GM23338 (cell line): ENCODE measurements around the gene DYNLRB1. TPM values are rescaled to one million over a fixed set of nuclear protein-coding genes. Genes with fewer than 3 reads are reported as not detected.

Source experiments
- ATAC-seq: fragments of 200-7000 bp; cut with Tn5 transposase; 3 replicates; pipeline ENCODE4 v1.9.1; 2020
- DNase-seq: peaks from one replicate; pipeline ENCODE4 v3.0.0-alpha.2; 2015; ENCODE audit warnings: low spot score
- H2AFZ ChIP-seq: fragments of 200-600 bp; sonication (generic); 2 replicates; pipeline ENCODE4 v1.8.0; 2016; ENCODE audit warnings: antibody characterized with exemption, mild to moderate bottlenecking, moderate library complexity
- H3F3A ChIP-seq: fragments of 200-600 bp; sonication (generic); replicated peaks from 2 replicates; pipeline ENCODE4 v1.8.0; 2017; ENCODE audit warnings: antibody characterized with exemption, mixed run types, low read depth
- H3K27ac ChIP-seq: fragments of 200-600 bp; sonication (generic); 2 replicates; pipeline ENCODE4 v1.6.1; 2016; ENCODE audit warnings: low read depth
- H3K27me3 ChIP-seq: fragments of 200-600 bp; sonication (generic); 2 replicates; pipeline ENCODE4 v1.8.0; 2016; ENCODE audit warnings: mild to moderate bottlenecking, mixed run types, moderate library complexity; ENCODE audit not compliant: insufficient read depth
- H3K36me3 ChIP-seq: fragments of 200-600 bp; sonication (generic); 2 replicates; pipeline ENCODE4 v1.8.0; 2016; ENCODE audit warnings: mild to moderate bottlenecking; ENCODE audit not compliant: insufficient read depth
- H3K4me1 ChIP-seq: fragments of 200-600 bp; sonication (generic); 2 replicates; pipeline ENCODE4 v1.8.0; 2016; ENCODE audit warnings: mild to moderate bottlenecking, moderate library complexity; ENCODE audit not compliant: insufficient read depth
- H3K4me2 ChIP-seq: fragments of 200-600 bp; sonication (generic); 2 replicates; pipeline ENCODE4 v1.7.1; 2017; ENCODE audit warnings: mixed run types
- H3K4me3 ChIP-seq: fragments of 200-600 bp; sonication (generic); 2 replicates; pipeline ENCODE4 v1.6.1; 2016; ENCODE audit warnings: mixed run types
- H3K79me2 ChIP-seq: fragments of 200-600 bp; sonication (generic); replicated peaks from 2 replicates; pipeline ENCODE4 v1.8.0; 2017; ENCODE audit warnings: mild to moderate bottlenecking; ENCODE audit not compliant: insufficient read depth
- H3K9me2 ChIP-seq: fragments of 200-600 bp; sonication (generic); 2 replicates; pipeline ENCODE4 v1.8.0; 2017; ENCODE audit not compliant: insufficient read depth
- H4K20me1 ChIP-seq: fragments of 200-600 bp; sonication (generic); replicated peaks from 2 replicates; pipeline ENCODE4 v1.8.0; 2017; ENCODE audit warnings: mild to moderate bottlenecking; ENCODE audit not compliant: insufficient read depth
- H3K27ac Mint-ChIP-seq: 2 replicates; pipeline ENCODE4 v1.8.0; 2020; ENCODE audit warnings: inconsistent platforms, mild to moderate bottlenecking, moderate library complexity, mixed read lengths
- H3K27me3 Mint-ChIP-seq: 3 replicates; pipeline ENCODE4 v1.8.0; 2022; ENCODE audit warnings: low read depth, mild to moderate bottlenecking, moderate library complexity, mixed read lengths, inconsistent platforms; ENCODE audit not compliant: insufficient read depth, poor library complexity
- H3K36me3 Mint-ChIP-seq: 3 replicates; pipeline ENCODE4 v1.8.0; 2021; ENCODE audit warnings: low read depth, mild to moderate bottlenecking, inconsistent platforms, moderate library complexity, mixed read lengths
- H3K4me1 Mint-ChIP-seq: 3 replicates; pipeline ENCODE4 v1.8.0; 2020; ENCODE audit warnings: mild to moderate bottlenecking, inconsistent platforms, mixed read lengths
- H3K4me3 Mint-ChIP-seq: 3 replicates; pipeline ENCODE4 v1.8.0; 2021; ENCODE audit warnings: moderate library complexity, mild to moderate bottlenecking, inconsistent platforms, mixed read lengths
- H3K9me3 Mint-ChIP-seq: 3 replicates; pipeline ENCODE4 v1.8.0; 2020; ENCODE audit warnings: moderate library complexity, mild to moderate bottlenecking, inconsistent platforms, mixed read lengths
- CREB1 ChIP-seq: fragments of 250-450 bp; sonication (Bioruptor Pico); IDR thresholded peaks from 2 replicates; pipeline ENCODE4 v1.5.0; 2020; ENCODE audit warnings: low read depth, mild to moderate bottlenecking, moderate library complexity
- JUNB ChIP-seq: IDR thresholded peaks from one replicate; pipeline ENCODE4 v1.6.1; 2016; ENCODE audit warnings: antibody characterized with exemption; ENCODE audit not compliant: unreplicated experiment
- POLR2AphosphoS5 ChIP-seq: IDR thresholded peaks from 2 replicates; pipeline ENCODE4 v1.6.1; 2016; ENCODE audit warnings: antibody characterized with exemption, low read depth
- STAT1 ChIP-seq: IDR thresholded peaks from one replicate; pipeline ENCODE4 v1.6.1; 2016; ENCODE audit warnings: antibody characterized with exemption; ENCODE audit not compliant: unreplicated experiment
- ZNF114 ChIP-seq: fragments of 250-450 bp; sonication (Bioruptor Pico); IDR thresholded peaks from 2 replicates; pipeline ENCODE4 v1.5.0; 2020; ENCODE audit warnings: mild to moderate bottlenecking, moderate library complexity
- ZNF331 ChIP-seq: fragments of 250-450 bp; sonication (Bioruptor Pico); IDR thresholded peaks from 2 replicates; pipeline ENCODE4 v1.5.0; 2020; ENCODE audit warnings: low read depth, mild to moderate bottlenecking, moderate library complexity
- long read RNA-seq: library from polyadenylated mRNA; unstranded; transcript quantifications from one replicate; pipeline ENCODE4 v2.0.0, GENCODE V29; 2020; ENCODE audit not compliant: unreplicated experiment
- polyA plus RNA-seq: library from polyadenylated mRNA; unstranded; fragments of >200 nt; fragmentation: Nextera tagmentation; extraction: Ambion mirVana; gene quantifications from 2 replicates; pipeline ENCODE4 v1.2.1, GENCODE V29; 2016
- total RNA-seq: library from RNA; depleted of rRNA; stranded (reverse); fragments of >200 nt; shearing (Covaris generic); gene quantifications from 2 replicates; pipeline ENCODE4 v1.2.3, GENCODE V29; 2014; rRNA removed
- TF ChIP-seq, protein P1 (sequence below): IDR thresholded peaks from one replicate; pipeline ENCODE4 v1.6.1; 2018; ENCODE audit warnings: antibody characterized with exemption; ENCODE audit not compliant: unreplicated experiment
- TF ChIP-seq, protein P2 (sequence below): IDR thresholded peaks from 2 replicates; pipeline ENCODE4 v1.6.1; 2016; ENCODE audit warnings: antibody characterized with exemption

Gene DYNLRB1
- total RNA-seq = 102 and 107 TPM in 2 replicates
- polyA plus RNA-seq = 376 and 393 TPM in 2 replicates
- long read RNA-seq, transcript DYNLRB1-202 (4 exons, 675 nt) = major isoform, 40 of 53 reads
- long read RNA-seq, partial matches to known transcripts = 8 of 53 reads
- long read RNA-seq, other reads (novel, unspliced or antisense) = 5 of 53 reads

DNA sequence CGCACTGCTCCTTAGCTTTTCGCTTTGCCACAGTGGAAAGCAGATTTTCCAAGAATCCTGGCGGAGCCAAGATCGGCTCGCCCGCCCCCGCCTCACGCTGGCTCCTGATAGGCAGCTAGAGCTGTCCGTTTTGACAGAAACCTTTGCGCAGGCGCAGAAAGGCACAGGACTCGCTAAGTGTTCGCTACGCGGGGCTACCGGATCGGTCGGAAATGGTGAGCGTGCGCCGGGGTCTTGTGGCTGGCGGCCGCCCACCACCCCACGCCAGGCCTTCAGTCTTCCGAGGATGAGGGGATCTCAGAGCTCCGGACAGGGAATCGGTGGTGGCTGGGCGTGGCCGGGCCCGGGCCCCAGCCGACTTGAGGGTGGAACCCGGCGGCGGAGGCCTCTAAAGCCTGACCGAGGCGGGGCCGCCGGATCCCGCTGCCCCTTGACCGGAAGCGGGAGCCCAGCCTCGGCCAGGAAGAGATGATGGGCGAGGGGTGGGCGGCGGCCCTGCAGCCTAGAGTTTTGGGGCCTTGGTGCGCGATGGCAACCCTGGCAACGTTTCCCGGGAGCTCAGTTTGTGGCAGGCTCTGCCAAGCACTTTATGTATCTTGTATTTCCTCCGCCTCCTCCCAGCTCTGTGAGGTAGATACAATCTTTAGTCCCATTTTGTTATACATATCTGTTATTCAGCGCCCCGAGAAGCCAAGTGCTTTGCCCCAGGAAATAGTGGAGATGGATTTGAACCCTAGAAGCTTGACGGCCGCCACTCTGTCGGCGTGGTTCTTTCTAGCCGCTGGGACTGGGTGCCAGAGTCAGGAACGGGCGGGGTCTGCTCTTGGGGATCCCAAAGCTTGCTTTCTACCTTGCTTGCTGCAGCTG, at the start of gene DYNLRB1:
Gene DYNLRB1 (plus strand): TSS at position 176 of the 867 bp plus-strand sequence. CDS start 37 bp downstream, at position 213.
- peak within 1 kb of the TSS; percentile 88 for H3K4me3 ChIP-seq
- Mint-ChIP-seq H3K27me3 (peaks cover 11% of the 10 kb centered on the region), H3K4me3 (peak within 1 kb of the TSS; percentile 97), H3K9me3 (no peaks in the 10 kb centered on the region), H3K36me3 (no peaks in the 10 kb centered on the region; the same call in 2 of the 3 replicates), H3K4me1 (peaks cover 12% of the 10 kb centered on the region; the same call in 2 of the 3 replicates), H3K27ac (peak within 1 kb of the TSS; percentile 98)
- peak within 1 kb of the TSS; percentile 88 for H3K27ac ChIP-seq
- no peaks in the 10 kb centered on the region; the same call in 1 of the 2 replicates for H3K36me3 ChIP-seq
- H3K27me3 ChIP-seq = no peaks in the 10 kb centered on the region
- peaks cover 48% of the 10 kb centered on the region for H3K79me2 ChIP-seq
- peaks cover 8% of the 10 kb centered on the region for H3K4me1 ChIP-seq
- peak within 1 kb of the TSS; percentile 50 for H2AFZ ChIP-seq
- no peaks in the 10 kb centered on the region for H3K9me2 ChIP-seq
- ATAC-seq (peak; percentile 90), DNase-seq (peak; percentile 99)
- H4K20me1 ChIP-seq = peaks cover 24% of the 10 kb centered on the region; the same call in 1 of the 2 replicates
- H3K4me2 ChIP-seq = peak within 1 kb of the TSS; percentile 87
- peaks cover 3% of the 10 kb centered on the region; the same call in 1 of the 2 replicates for H3F3A ChIP-seq
- TF ChIP-seq JUNB (no peak), POLR2AphosphoS5 (peak; percentile 95), CREB1 (CRISPR knock-in tag) (0 out of 2 replicates have a peak, but pooled peaks have one; percentile 37)
- TF ChIP-seq, protein P1, sequence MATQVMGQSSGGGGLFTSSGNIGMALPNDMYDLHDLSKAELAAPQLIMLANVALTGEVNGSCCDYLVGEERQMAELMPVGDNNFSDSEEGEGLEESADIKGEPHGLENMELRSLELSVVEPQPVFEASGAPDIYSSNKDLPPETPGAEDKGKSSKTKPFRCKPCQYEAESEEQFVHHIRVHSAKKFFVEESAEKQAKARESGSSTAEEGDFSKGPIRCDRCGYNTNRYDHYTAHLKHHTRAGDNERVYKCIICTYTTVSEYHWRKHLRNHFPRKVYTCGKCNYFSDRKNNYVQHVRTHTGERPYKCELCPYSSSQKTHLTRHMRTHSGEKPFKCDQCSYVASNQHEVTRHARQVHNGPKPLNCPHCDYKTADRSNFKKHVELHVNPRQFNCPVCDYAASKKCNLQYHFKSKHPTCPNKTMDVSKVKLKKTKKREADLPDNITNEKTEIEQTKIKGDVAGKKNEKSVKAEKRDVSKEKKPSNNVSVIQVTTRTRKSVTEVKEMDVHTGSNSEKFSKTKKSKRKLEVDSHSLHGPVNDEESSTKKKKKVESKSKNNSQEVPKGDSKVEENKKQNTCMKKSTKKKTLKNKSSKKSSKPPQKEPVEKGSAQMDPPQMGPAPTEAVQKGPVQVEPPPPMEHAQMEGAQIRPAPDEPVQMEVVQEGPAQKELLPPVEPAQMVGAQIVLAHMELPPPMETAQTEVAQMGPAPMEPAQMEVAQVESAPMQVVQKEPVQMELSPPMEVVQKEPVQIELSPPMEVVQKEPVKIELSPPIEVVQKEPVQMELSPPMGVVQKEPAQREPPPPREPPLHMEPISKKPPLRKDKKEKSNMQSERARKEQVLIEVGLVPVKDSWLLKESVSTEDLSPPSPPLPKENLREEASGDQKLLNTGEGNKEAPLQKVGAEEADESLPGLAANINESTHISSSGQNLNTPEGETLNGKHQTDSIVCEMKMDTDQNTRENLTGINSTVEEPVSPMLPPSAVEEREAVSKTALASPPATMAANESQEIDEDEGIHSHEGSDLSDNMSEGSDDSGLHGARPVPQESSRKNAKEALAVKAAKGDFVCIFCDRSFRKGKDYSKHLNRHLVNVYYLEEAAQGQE = no peak
- TF ChIP-seq, protein P2, sequence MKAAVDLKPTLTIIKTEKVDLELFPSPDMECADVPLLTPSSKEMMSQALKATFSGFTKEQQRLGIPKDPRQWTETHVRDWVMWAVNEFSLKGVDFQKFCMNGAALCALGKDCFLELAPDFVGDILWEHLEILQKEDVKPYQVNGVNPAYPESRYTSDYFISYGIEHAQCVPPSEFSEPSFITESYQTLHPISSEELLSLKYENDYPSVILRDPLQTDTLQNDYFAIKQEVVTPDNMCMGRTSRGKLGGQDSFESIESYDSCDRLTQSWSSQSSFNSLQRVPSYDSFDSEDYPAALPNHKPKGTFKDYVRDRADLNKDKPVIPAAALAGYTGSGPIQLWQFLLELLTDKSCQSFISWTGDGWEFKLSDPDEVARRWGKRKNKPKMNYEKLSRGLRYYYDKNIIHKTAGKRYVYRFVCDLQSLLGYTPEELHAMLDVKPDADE = 0 out of 2 replicates have a peak, but pooled peaks have one; percentile 24

DNA sequence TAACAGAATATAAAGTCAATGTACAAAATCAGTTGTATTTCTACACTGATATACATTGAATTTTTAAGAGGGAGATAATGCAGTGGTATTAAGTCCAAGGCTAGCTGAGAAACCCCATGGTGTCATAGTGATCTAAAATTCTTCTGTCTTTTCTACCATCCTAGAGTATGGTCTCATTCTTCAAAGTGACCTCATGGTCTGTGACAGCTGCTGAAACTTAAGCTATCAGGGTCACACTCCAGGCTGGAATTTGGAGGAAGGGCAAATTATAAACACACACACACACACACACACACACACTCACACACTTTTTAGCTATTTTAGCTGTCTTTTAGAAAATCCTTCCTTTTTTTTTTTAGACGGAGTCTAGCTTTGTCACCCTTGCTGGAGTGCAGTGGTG, 47.3 kb upstream of the DYNLRB1 start:
- DNase-seq = no peak
- H3K27ac Mint-ChIP-seq = no peak overlapping the region
- H3K4me2 ChIP-seq = no peak overlapping the region
- TF ChIP-seq ZNF114 (CRISPR knock-in tag) (no peak), STAT1 (no peak), ZNF331 (CRISPR knock-in tag) (no peak)
- TF ChIP-seq, protein P1 = no peak
- TF ChIP-seq, protein P2 = no peak
- H2AFZ ChIP-seq = no peak overlapping the region
- H4K20me1 ChIP-seq = peaks cover 10% of the 10 kb centered on the region; the same call in 1 of the 2 replicates
- H3K36me3 ChIP-seq = peaks cover 4% of the 10 kb centered on the region; the same call in 1 of the 2 replicates
- 0 out of 2 replicates have a peak, but pooled peaks cover 5% of the 10 kb centered on the region for H3F3A ChIP-seq
- H3K4me1 Mint-ChIP-seq = no peaks in the 10 kb centered on the region
- no peaks in the 10 kb centered on the region for H3K27me3 ChIP-seq
- H3K36me3 Mint-ChIP-seq = peaks cover 18% of the 10 kb centered on the region
- no peak for ATAC-seq
- H3K79me2 ChIP-seq = 0 out of 2 replicates have a peak, but pooled peaks cover 5% of the 10 kb centered on the region
- H3K4me1 ChIP-seq = no peaks in the 10 kb centered on the region
- no peaks in the 10 kb centered on the region for H3K9me2 ChIP-seq
- no peak overlapping the region for H3K4me3 ChIP-seq
- no peak overlapping the region for H3K27ac ChIP-seq
- H3K4me3 Mint-ChIP-seq = no peak overlapping the region
- H3K9me3 Mint-ChIP-seq = no peaks in the 10 kb centered on the region
- no peaks in the 10 kb centered on the region for H3K27me3 Mint-ChIP-seq
